GM23338 (cell line): Measurements from ENCODE around the gene ARHGAP12. TPM values are rescaled to one million over a fixed set of nuclear protein-coding genes. Genes with fewer than 3 reads are reported as not detected.

Source experiments
- ATAC-seq: fragments of 200-7000 bp; cut with Tn5 transposase; 3 replicates; pipeline ENCODE4 v1.9.1; 2020
- DNase-seq: peaks from one replicate; pipeline ENCODE4 v3.0.0-alpha.2; 2015; ENCODE audit warnings: low spot score
- H2AFZ ChIP-seq: fragments of 200-600 bp; sonication (generic); 2 replicates; pipeline ENCODE4 v1.8.0; 2016; ENCODE audit warnings: antibody characterized with exemption, mild to moderate bottlenecking, moderate library complexity
- H3F3A ChIP-seq: fragments of 200-600 bp; sonication (generic); replicated peaks from 2 replicates; pipeline ENCODE4 v1.8.0; 2017; ENCODE audit warnings: antibody characterized with exemption, mixed run types, low read depth
- H3K27ac ChIP-seq: fragments of 200-600 bp; sonication (generic); 2 replicates; pipeline ENCODE4 v1.6.1; 2016; ENCODE audit warnings: low read depth
- H3K27me3 ChIP-seq: fragments of 200-600 bp; sonication (generic); 2 replicates; pipeline ENCODE4 v1.8.0; 2016; ENCODE audit warnings: mild to moderate bottlenecking, mixed run types, moderate library complexity; ENCODE audit not compliant: insufficient read depth
- H3K36me3 ChIP-seq: fragments of 200-600 bp; sonication (generic); 2 replicates; pipeline ENCODE4 v1.8.0; 2016; ENCODE audit warnings: mild to moderate bottlenecking; ENCODE audit not compliant: insufficient read depth
- H3K4me1 ChIP-seq: fragments of 200-600 bp; sonication (generic); 2 replicates; pipeline ENCODE4 v1.8.0; 2016; ENCODE audit warnings: mild to moderate bottlenecking, moderate library complexity; ENCODE audit not compliant: insufficient read depth
- H3K4me2 ChIP-seq: fragments of 200-600 bp; sonication (generic); 2 replicates; pipeline ENCODE4 v1.7.1; 2017; ENCODE audit warnings: mixed run types
- H3K4me3 ChIP-seq: fragments of 200-600 bp; sonication (generic); 2 replicates; pipeline ENCODE4 v1.6.1; 2016; ENCODE audit warnings: mixed run types
- H3K79me2 ChIP-seq: fragments of 200-600 bp; sonication (generic); replicated peaks from 2 replicates; pipeline ENCODE4 v1.8.0; 2017; ENCODE audit warnings: mild to moderate bottlenecking; ENCODE audit not compliant: insufficient read depth
- H3K9me2 ChIP-seq: fragments of 200-600 bp; sonication (generic); 2 replicates; pipeline ENCODE4 v1.8.0; 2017; ENCODE audit not compliant: insufficient read depth
- H4K20me1 ChIP-seq: fragments of 200-600 bp; sonication (generic); replicated peaks from 2 replicates; pipeline ENCODE4 v1.8.0; 2017; ENCODE audit warnings: mild to moderate bottlenecking; ENCODE audit not compliant: insufficient read depth
- H3K27ac Mint-ChIP-seq: 2 replicates; pipeline ENCODE4 v1.8.0; 2020; ENCODE audit warnings: inconsistent platforms, mild to moderate bottlenecking, moderate library complexity, mixed read lengths
- H3K27me3 Mint-ChIP-seq: 3 replicates; pipeline ENCODE4 v1.8.0; 2022; ENCODE audit warnings: low read depth, mild to moderate bottlenecking, moderate library complexity, mixed read lengths, inconsistent platforms; ENCODE audit not compliant: insufficient read depth, poor library complexity
- H3K36me3 Mint-ChIP-seq: 3 replicates; pipeline ENCODE4 v1.8.0; 2021; ENCODE audit warnings: low read depth, mild to moderate bottlenecking, inconsistent platforms, moderate library complexity, mixed read lengths
- H3K4me1 Mint-ChIP-seq: 3 replicates; pipeline ENCODE4 v1.8.0; 2020; ENCODE audit warnings: mild to moderate bottlenecking, inconsistent platforms, mixed read lengths
- H3K4me3 Mint-ChIP-seq: 3 replicates; pipeline ENCODE4 v1.8.0; 2021; ENCODE audit warnings: moderate library complexity, mild to moderate bottlenecking, inconsistent platforms, mixed read lengths
- H3K9me3 Mint-ChIP-seq: 3 replicates; pipeline ENCODE4 v1.8.0; 2020; ENCODE audit warnings: moderate library complexity, mild to moderate bottlenecking, inconsistent platforms, mixed read lengths
- EZH2 ChIP-seq: fragments of 200-600 bp; sonication (generic); IDR thresholded peaks from one replicate; pipeline ENCODE4 v1.8.0; 2017; ENCODE audit warnings: antibody characterized with exemption, mild to moderate bottlenecking, low read depth; ENCODE audit not compliant: unreplicated experiment
- NANOG ChIP-seq: IDR thresholded peaks from 2 replicates; pipeline ENCODE4 v1.6.1; 2016; ENCODE audit warnings: antibody characterized with exemption, borderline replicate concordance
- STAT1 ChIP-seq: IDR thresholded peaks from one replicate; pipeline ENCODE4 v1.6.1; 2016; ENCODE audit warnings: antibody characterized with exemption; ENCODE audit not compliant: unreplicated experiment
- ZNF462 ChIP-seq: fragments of 250-450 bp; sonication (Bioruptor Pico); IDR thresholded peaks from 2 replicates; pipeline ENCODE4 v1.5.0; 2020; ENCODE audit warnings: mild to moderate bottlenecking, moderate library complexity
- polyA plus RNA-seq: library from polyadenylated mRNA; unstranded; fragments of >200 nt; fragmentation: Nextera tagmentation; extraction: Ambion mirVana; gene quantifications from 2 replicates; pipeline ENCODE4 v1.2.1, GENCODE V29; 2016
- total RNA-seq: library from RNA; depleted of rRNA; stranded (reverse); fragments of >200 nt; shearing (Covaris generic); gene quantifications from 2 replicates; pipeline ENCODE4 v1.2.3, GENCODE V29; 2014
- TF ChIP-seq, protein P1 (sequence below), 2 experiments: fragments of 200-600 bp in 1 of 2; sonication (generic) in 1 of 2; conservative IDR thresholded peaks; 2 replicates each; pipeline versions ENCODE4 v1.5.1 to v1.6.1; 2016 to 2017; ENCODE audit warnings: antibody characterized with exemption in 2 of 2, low read depth in 2 of 2, mild to moderate bottlenecking in 2 of 2, moderate library complexity in 1 of 2

ARHGAP12 gene
- total and polyA plus RNA-seq, 2 experiments from 2014 or later: 27.5 to 50.7 TPM

DNA sequence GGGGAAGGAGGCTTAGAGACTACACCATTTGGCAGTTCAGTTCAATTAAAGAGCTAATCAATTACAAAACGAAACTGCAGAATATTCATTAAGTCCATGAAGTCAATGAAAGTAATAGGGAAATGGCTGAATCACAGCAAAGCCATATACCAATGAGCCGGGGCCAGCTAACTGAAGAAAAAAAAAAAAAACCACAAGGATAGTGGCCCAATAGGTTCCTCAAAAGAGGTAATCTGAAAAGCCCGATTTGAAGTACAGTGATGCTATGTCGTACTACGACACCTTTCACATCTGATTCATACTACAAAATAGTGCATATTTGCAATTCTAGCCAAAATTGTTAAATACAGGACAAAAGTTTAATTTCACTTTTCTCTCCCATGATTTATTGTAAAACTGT is 2.5 kb downstream of the ARHGAP12 start (continued):
- TF ChIP-seq NANOG (no peak), ZNF462 (CRISPR knock-in tag) (no peak), STAT1 (no peak)

DNA sequence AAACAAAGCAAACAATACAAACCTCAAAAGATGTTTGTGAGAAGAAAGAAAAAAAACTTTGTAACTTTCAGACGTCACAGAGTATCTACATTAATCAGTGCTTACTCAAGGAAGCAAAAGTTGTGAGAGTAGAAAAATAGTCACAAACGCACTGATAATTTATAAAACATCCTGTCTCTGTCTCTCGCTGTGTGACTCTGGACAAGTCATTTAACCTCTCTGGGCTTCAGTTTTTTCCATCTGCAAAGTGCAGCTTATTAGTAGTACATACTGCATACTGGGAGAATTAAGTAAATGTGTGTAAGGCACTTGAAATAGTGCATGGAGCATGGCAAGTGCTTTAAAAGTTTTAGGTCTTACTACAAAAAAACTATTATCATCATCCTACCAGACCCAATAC is 3.8 kb downstream of the ARHGAP12 start:
- Mint-ChIP-seq H3K27me3 (peaks cover 6% of the 10 kb centered on the region), H3K4me3 (no peak overlapping the region), H3K4me1 (peaks cover 32% of the 10 kb centered on the region), H3K9me3 (peaks cover 5% of the 10 kb centered on the region; the same call in 2 of the 3 replicates), H3K27ac (no peak overlapping the region), H3K36me3 (peaks cover 18% of the 10 kb centered on the region; the same call in 2 of the 3 replicates)
- Histone ChIP-seq H3K27ac (no peak overlapping the region), H3K9me2 (no peaks in the 10 kb centered on the region), H3F3A (no peaks in the 10 kb centered on the region; the same call in 1 of the 2 replicates), H3K79me2 (peaks cover 80% of the 10 kb centered on the region), H3K4me1 (peaks cover 28% of the 10 kb centered on the region), H3K36me3 (no peaks in the 10 kb centered on the region), H3K4me2 (no peak overlapping the region), H3K4me3 (no peak overlapping the region), H4K20me1 (peaks cover 24% of the 10 kb centered on the region), H3K27me3 (no peaks in the 10 kb centered on the region), H2AFZ (no peak overlapping the region)
- DNase-seq (no peak), ATAC-seq (no peak)
- TF ChIP-seq NANOG (no peak), ZNF462 (CRISPR knock-in tag) (no peak), EZH2 (no peak), STAT1 (no peak)
- TF ChIP-seq, protein P1, sequence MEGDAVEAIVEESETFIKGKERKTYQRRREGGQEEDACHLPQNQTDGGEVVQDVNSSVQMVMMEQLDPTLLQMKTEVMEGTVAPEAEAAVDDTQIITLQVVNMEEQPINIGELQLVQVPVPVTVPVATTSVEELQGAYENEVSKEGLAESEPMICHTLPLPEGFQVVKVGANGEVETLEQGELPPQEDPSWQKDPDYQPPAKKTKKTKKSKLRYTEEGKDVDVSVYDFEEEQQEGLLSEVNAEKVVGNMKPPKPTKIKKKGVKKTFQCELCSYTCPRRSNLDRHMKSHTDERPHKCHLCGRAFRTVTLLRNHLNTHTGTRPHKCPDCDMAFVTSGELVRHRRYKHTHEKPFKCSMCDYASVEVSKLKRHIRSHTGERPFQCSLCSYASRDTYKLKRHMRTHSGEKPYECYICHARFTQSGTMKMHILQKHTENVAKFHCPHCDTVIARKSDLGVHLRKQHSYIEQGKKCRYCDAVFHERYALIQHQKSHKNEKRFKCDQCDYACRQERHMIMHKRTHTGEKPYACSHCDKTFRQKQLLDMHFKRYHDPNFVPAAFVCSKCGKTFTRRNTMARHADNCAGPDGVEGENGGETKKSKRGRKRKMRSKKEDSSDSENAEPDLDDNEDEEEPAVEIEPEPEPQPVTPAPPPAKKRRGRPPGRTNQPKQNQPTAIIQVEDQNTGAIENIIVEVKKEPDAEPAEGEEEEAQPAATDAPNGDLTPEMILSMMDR (conservative IDR thresholded peaks at IDR 0.05; ENCODE audit: low read depth in 2 of 2): no peak
